HEK293 (cell line): Measurements from ENCODE around the gene UROC1.

Experiments used
- ZNF274 ChIP-seq, 2 experiments: fragments of 200-500 bp in 1 of 2; fragments of 450-650 bp in 1 of 2; sonication (Bioruptor generic) in 1 of 2; formaldehyde crosslinking in 1 of 2; IDR thresholded peaks; 2 replicates each; pipeline versions ENCODE4 v1.5.1 to v1.6.1; 2014 to 2016; ENCODE audit warnings: borderline replicate concordance in 1 of 2, inconsistent platforms in 1 of 2, low read length in 1 of 2, missing biosample characterization in 1 of 2, missing genetic modification characterization in 1 of 2
- TF ChIP-seq, protein P1 (sequence below): fragments of 450-650 bp; IDR thresholded peaks from 2 replicates; pipeline ENCODE4 v1.5.1; 2018; ENCODE audit warnings: missing biosample characterization, missing genetic modification characterization
- TF ChIP-seq, protein P2 (sequence below): fragments of 450-650 bp; formaldehyde crosslinking; IDR thresholded peaks from 2 replicates; pipeline ENCODE4 v1.5.1; 2016; ENCODE audit warnings: missing biosample characterization, missing genetic modification characterization
- TF ChIP-seq, protein P3 (sequence below): fragments of 450-650 bp; formaldehyde crosslinking; IDR thresholded peaks from 2 replicates; pipeline ENCODE4 v1.5.1; 2016; ENCODE audit warnings: missing biosample characterization, missing genetic modification characterization, low read depth

GRCh38 chr3:126499401-126499800, 18.2 kb downstream of the UROC1 start:
- TF ChIP-seq, protein P1, sequence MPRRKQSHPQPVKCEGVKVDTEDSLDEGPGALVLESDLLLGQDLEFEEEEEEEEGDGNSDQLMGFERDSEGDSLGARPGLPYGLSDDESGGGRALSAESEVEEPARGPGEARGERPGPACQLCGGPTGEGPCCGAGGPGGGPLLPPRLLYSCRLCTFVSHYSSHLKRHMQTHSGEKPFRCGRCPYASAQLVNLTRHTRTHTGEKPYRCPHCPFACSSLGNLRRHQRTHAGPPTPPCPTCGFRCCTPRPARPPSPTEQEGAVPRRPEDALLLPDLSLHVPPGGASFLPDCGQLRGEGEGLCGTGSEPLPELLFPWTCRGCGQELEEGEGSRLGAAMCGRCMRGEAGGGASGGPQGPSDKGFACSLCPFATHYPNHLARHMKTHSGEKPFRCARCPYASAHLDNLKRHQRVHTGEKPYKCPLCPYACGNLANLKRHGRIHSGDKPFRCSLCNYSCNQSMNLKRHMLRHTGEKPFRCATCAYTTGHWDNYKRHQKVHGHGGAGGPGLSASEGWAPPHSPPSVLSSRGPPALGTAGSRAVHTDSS (tag by site-specific recombination): no peak
- TF ChIP-seq, protein P2, sequence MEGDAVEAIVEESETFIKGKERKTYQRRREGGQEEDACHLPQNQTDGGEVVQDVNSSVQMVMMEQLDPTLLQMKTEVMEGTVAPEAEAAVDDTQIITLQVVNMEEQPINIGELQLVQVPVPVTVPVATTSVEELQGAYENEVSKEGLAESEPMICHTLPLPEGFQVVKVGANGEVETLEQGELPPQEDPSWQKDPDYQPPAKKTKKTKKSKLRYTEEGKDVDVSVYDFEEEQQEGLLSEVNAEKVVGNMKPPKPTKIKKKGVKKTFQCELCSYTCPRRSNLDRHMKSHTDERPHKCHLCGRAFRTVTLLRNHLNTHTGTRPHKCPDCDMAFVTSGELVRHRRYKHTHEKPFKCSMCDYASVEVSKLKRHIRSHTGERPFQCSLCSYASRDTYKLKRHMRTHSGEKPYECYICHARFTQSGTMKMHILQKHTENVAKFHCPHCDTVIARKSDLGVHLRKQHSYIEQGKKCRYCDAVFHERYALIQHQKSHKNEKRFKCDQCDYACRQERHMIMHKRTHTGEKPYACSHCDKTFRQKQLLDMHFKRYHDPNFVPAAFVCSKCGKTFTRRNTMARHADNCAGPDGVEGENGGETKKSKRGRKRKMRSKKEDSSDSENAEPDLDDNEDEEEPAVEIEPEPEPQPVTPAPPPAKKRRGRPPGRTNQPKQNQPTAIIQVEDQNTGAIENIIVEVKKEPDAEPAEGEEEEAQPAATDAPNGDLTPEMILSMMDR (tag by site-specific recombination): no peak
- TF ChIP-seq ZNF274 (IDR thresholded peaks at IDR 0.05; ENCODE audit: low read length) (no peak), ZNF274 (tag by site-specific recombination; IDR thresholded peaks at IDR 0.05; ENCODE audit: borderline replicate concordance) (no peak)
- TF ChIP-seq, protein P3, sequence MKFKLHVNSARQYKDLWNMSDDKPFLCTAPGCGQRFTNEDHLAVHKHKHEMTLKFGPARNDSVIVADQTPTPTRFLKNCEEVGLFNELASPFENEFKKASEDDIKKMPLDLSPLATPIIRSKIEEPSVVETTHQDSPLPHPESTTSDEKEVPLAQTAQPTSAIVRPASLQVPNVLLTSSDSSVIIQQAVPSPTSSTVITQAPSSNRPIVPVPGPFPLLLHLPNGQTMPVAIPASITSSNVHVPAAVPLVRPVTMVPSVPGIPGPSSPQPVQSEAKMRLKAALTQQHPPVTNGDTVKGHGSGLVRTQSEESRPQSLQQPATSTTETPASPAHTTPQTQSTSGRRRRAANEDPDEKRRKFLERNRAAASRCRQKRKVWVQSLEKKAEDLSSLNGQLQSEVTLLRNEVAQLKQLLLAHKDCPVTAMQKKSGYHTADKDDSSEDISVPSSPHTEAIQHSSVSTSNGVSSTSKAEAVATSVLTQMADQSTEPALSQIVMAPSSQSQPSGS (tag by site-specific recombination): no peak
